OCI-LY7 (cell line): Measurements from ENCODE around the gene SLC6A15. TPM values are rescaled to one million over a fixed set of nuclear protein-coding genes. Genes with fewer than 3 reads are reported as not detected.

ENCODE experiments used
- BruUV-seq: library from RNA; stranded (reverse); fragments of 400-500 nt; replicated peaks from 2 replicates; lab custom pipeline; 2021; lab: Mats Ljungman, UMichigan
- CTCF ChIA-PET: fragments of 300-600 bp; sonication (Branson Sonifier 250); formaldehyde crosslinking; loops from one replicate; lab custom pipeline; 2022; ENCODE audit warnings: antibody characterized with exemption; ENCODE audit not compliant: unreplicated experiment; lab: Charles Lee
- POLR2A ChIA-PET: fragments of 300-600 bp; sonication (Branson Sonifier 250); formaldehyde crosslinking; loops from one replicate; lab custom pipeline; 2022; ENCODE audit warnings: antibody characterized with exemption; lab: Charles Lee
- DNase-seq: peaks from one replicate; pipeline ENCODE4 v3.0.0-alpha.2; 2015; ENCODE audit warnings: low spot score
- H2AFZ ChIP-seq: fragments of 200-600 bp; sonication (generic), shearing (Covaris generic); 2 replicates; pipeline ENCODE4 v1.6.1; 2014; ENCODE audit warnings: mild to moderate bottlenecking, antibody characterized with exemption, low read length, moderate library complexity
- H3K27ac ChIP-seq: fragments of 200-600 bp; sonication (generic); 2 replicates; pipeline ENCODE4 v1.5.1; 2014; ENCODE audit warnings: mixed run types, low read depth, mild to moderate bottlenecking, moderate library complexity, low read length, inconsistent platforms; ENCODE audit not compliant: poor library complexity, severe bottlenecking
- H3K36me3 ChIP-seq: fragments of 200-600 bp; sonication (generic); 2 replicates; pipeline ENCODE4 v1.6.1; 2014; ENCODE audit warnings: mild to moderate bottlenecking, antibody characterized with exemption, low read length, moderate library complexity, mixed read lengths; ENCODE audit not compliant: insufficient read depth
- H3K4me1 ChIP-seq: fragments of 200-600 bp; sonication (generic); 2 replicates; pipeline ENCODE4 v1.5.1; 2014; ENCODE audit warnings: mild to moderate bottlenecking, low read length; ENCODE audit not compliant: insufficient read depth, poor library complexity, severe bottlenecking
- H3K4me2 ChIP-seq: fragments of 200-600 bp; sonication (generic); 2 replicates; pipeline ENCODE4 v1.6.1; 2014; ENCODE audit warnings: mild to moderate bottlenecking, low read length
- H3K4me3 ChIP-seq: fragments of 200-600 bp; sonication (generic); 2 replicates; pipeline ENCODE4 v1.5.1; 2014; ENCODE audit warnings: mild to moderate bottlenecking, low read depth, low read length; ENCODE audit not compliant: poor library complexity, severe bottlenecking
- H3K79me2 ChIP-seq: fragments of 200-600 bp; sonication (generic); 2 replicates; pipeline ENCODE4 v1.6.1; 2016; ENCODE audit warnings: low read depth, mild to moderate bottlenecking, low read length, moderate library complexity, mixed read lengths; ENCODE audit not compliant: insufficient read depth
- H3K9me2 ChIP-seq: fragments of 200-600 bp; sonication (generic); 2 replicates; pipeline ENCODE4 v1.6.1; 2016; ENCODE audit warnings: mild to moderate bottlenecking, low read length, mixed read lengths; ENCODE audit not compliant: insufficient read depth
- H3K9me3 ChIP-seq: fragments of 200-600 bp; sonication (generic); 2 replicates; pipeline ENCODE4 v1.6.1; 2014; ENCODE audit warnings: mild to moderate bottlenecking, mixed run types, low read length, mixed read lengths
- H4K20me1 ChIP-seq: fragments of 200-600 bp; sonication (generic); 2 replicates; pipeline ENCODE4 v1.6.1; 2014; ENCODE audit warnings: mild to moderate bottlenecking, antibody characterized with exemption, low read length, moderate library complexity, mixed read lengths; ENCODE audit not compliant: insufficient read depth
- EZH2phosphoT487 ChIP-seq: fragments of 200-600 bp; sonication (generic); IDR thresholded peaks from 2 replicates; pipeline ENCODE4 v1.6.1; 2018; ENCODE audit warnings: low read depth, borderline replicate concordance, mild to moderate bottlenecking, mixed run types, antibody characterized with exemption, low read length, moderate library complexity, mixed read lengths
- intact Hi-C: fragments of 100-400 bp; cut with micrococcal nuclease; formaldehyde crosslinking; loops from one replicate; pipeline ENCODE4 v1.10.0; 2022; ENCODE audit not compliant: unreplicated experiment
- total RNA-seq, 2 experiments: library from RNA; depleted of rRNA in 1 of 2; stranded (reverse); fragments of >200 nt in 1 of 2; shearing (Covaris generic) in 1 of 2; gene quantifications; 2 replicates each; pipeline ENCODE4 v1.2.3, GENCODE V29; 2014 to 2022
- TF ChIP-seq, protein P1 (sequence below): fragments of 200-600 bp; sonication (generic); conservative IDR thresholded peaks from 2 replicates; pipeline ENCODE4 v1.5.1; 2014; ENCODE audit warnings: mild to moderate bottlenecking, antibody characterized with exemption, low read length, moderate library complexity, mixed read lengths

SLC6A15 gene
- total RNA-seq, 2 experiments from 2014 or later: not detected

DNA sequence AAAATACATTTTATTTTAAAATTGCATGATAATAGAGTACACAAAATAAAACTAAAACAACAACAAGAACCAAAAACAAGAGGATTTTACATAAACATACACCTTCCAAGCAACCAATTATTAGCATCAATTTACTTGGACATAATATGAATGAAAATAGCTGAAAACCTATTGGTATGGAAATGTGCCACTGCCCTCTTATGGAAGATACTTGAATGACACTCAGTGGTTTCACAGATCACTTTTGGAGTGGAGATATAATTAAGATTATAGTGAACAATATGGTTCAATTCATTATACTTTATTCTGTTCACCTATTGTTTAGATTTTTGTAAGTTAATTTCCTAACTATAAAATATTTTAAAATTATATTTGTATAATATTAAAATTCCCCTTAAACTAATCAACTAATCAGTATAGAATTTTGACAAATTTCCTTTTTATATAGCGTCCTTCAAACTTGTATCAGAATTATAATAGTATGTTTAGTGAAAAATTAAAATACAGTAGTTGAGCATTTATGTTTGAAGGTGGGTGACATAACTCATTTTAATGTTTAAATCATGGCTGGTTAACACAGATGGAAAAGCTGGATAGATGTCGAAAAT, 70.1 kb downstream of the SLC6A15 start:
- Histone ChIP-seq H3K4me3 (no peak overlapping the region), H4K20me1 (no peaks in the 10 kb centered on the region), H3K9me2 (no peaks in the 10 kb centered on the region), H3K4me2 (no peak overlapping the region), H3K9me3 (no peaks in the 10 kb centered on the region), H2AFZ (no peak overlapping the region), H3K4me1 (no peaks in the 10 kb centered on the region), H3K79me2 (no peaks in the 10 kb centered on the region), H3K36me3 (no peaks in the 10 kb centered on the region), H3K27ac (no peak overlapping the region)
- peak; percentile 30 for DNase-seq
- ChIA-PET POLR2A (no interaction called here), CTCF (no interaction called here)
- intact Hi-C loops: no loop called here
- no TSS peak for BruUV-seq
- no peak for TF ChIP-seq EZH2phosphoT487
- TF ChIP-seq, protein P1, sequence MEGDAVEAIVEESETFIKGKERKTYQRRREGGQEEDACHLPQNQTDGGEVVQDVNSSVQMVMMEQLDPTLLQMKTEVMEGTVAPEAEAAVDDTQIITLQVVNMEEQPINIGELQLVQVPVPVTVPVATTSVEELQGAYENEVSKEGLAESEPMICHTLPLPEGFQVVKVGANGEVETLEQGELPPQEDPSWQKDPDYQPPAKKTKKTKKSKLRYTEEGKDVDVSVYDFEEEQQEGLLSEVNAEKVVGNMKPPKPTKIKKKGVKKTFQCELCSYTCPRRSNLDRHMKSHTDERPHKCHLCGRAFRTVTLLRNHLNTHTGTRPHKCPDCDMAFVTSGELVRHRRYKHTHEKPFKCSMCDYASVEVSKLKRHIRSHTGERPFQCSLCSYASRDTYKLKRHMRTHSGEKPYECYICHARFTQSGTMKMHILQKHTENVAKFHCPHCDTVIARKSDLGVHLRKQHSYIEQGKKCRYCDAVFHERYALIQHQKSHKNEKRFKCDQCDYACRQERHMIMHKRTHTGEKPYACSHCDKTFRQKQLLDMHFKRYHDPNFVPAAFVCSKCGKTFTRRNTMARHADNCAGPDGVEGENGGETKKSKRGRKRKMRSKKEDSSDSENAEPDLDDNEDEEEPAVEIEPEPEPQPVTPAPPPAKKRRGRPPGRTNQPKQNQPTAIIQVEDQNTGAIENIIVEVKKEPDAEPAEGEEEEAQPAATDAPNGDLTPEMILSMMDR: peak; percentile 82

DNA sequence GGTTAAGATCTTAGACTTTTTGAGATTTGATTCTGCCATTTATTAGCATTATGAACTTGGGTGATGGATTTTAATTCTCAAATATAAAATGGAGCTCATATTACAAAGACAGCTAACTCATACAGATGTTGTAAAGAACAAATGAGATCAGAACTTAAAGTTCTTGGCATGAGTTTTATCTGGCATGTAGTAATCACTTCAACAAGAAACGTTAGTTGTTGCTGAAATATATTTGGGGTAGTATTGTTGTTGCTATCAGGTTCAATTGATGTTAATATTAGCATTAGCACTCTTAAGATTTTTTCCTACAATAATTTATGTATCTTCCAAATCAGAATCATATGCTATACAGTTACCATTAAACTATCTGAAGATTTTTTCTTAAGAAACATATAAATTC, 71.0 kb downstream of the SLC6A15 start:
- POLR2A ChIA-PET: no interaction called here
- Histone ChIP-seq H3K27ac (no peak overlapping the region), H4K20me1 (no peaks in the 10 kb centered on the region), H3K36me3 (no peaks in the 10 kb centered on the region), H2AFZ (no peak overlapping the region), H3K9me3 (no peaks in the 10 kb centered on the region), H3K4me2 (no peak overlapping the region), H3K4me3 (no peak overlapping the region), H3K9me2 (no peaks in the 10 kb centered on the region), H3K4me1 (no peaks in the 10 kb centered on the region), H3K79me2 (no peaks in the 10 kb centered on the region)
- CTCF ChIA-PET: no interaction called here
- DNase-seq: no peak
- no TSS peak for BruUV-seq
- TF ChIP-seq, protein P1: no peak
- no peak for TF ChIP-seq EZH2phosphoT487
- intact Hi-C loops: no loop called here

DNA sequence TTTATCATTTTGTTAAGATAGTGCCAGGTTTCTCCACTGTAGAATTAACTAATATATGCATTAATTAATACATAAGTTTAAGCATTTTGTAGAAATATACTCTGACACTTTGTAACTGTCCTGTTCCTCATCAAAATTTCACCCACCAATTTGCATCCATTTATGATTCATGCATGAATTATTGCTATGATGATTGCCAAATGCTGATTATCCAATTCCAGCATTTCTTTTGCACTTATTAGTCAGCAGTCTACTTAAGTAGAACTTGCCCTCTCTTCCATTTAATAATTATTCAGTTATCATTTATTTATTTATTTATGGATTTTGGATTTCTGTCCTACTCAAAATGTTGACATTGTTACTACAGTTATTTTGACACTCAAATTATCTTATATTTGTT, 72.2 kb downstream of the SLC6A15 start:
- no peaks in the 10 kb centered on the region for H3K9me3 ChIP-seq
- H3K4me1 ChIP-seq: no peaks in the 10 kb centered on the region
- H2AFZ ChIP-seq: no peak overlapping the region
- H3K79me2 ChIP-seq: no peaks in the 10 kb centered on the region
- no peaks in the 10 kb centered on the region for H4K20me1 ChIP-seq
- no peak for DNase-seq
- H3K4me2 ChIP-seq: no peak overlapping the region
- H3K27ac ChIP-seq: no peak overlapping the region
- H3K9me2 ChIP-seq: no peaks in the 10 kb centered on the region
- POLR2A ChIA-PET: no interaction called here
- no peak for TF ChIP-seq EZH2phosphoT487
- TF ChIP-seq, protein P1: no peak
- no peak overlapping the region for H3K4me3 ChIP-seq
- BruUV-seq: no TSS peak
- CTCF ChIA-PET: no interaction called here
- intact Hi-C loops: no loop called here
- H3K36me3 ChIP-seq: no peaks in the 10 kb centered on the region
